ENCODE measurements around the gene MICAL2.

- TF ChIP-seq CTCF (IDR thresholded peaks at IDR 0.05) (peak; percentile 43 to 75 (median 68)), POLR2A (IDR thresholded peaks at IDR 0.05) (no peak)
These were observed 178.0 kb downstream of the MICAL2 start for GRCh38 chr11:12288212-12288930.
